Activated naive CD4-positive, alpha-beta T cell treated with anti-CD3 and anti-CD28 coated beads, Interleukin-2, amount 50 U/mL, for 24 hours (primary cell): ENCODE data around the gene AP3S2.
A peak's percentile ranks its signal among the peaks of the same experiment; 100 is the strongest.
"Not testable (repeated sequence)": the region's sequence is repeated elsewhere in the genome, so short reads cannot be mapped to it uniquely, and the experiment has no call there.

Experiments used
- H3K27ac Mint-ChIP-seq: one replicate; pipeline ENCODE4 v1.8.0; 2021; ENCODE audit warnings: mild to moderate bottlenecking, mixed read lengths
- H3K27me3 Mint-ChIP-seq: one replicate; pipeline ENCODE4 v1.8.0; 2021; ENCODE audit warnings: mixed read lengths
- H3K36me3 Mint-ChIP-seq: one replicate; pipeline ENCODE4 v1.8.0; 2021; ENCODE audit warnings: mixed read lengths
- H3K4me1 Mint-ChIP-seq: one replicate; pipeline ENCODE4 v1.8.0; 2021; ENCODE audit warnings: mixed read lengths
- H3K4me3 Mint-ChIP-seq: one replicate; pipeline ENCODE4 v1.8.0; 2021; ENCODE audit warnings: mild to moderate bottlenecking, mixed read lengths
- H3K9me3 Mint-ChIP-seq: one replicate; pipeline ENCODE4 v1.8.0; 2021; ENCODE audit warnings: mixed read lengths

AP3S2 gene

DNA sequence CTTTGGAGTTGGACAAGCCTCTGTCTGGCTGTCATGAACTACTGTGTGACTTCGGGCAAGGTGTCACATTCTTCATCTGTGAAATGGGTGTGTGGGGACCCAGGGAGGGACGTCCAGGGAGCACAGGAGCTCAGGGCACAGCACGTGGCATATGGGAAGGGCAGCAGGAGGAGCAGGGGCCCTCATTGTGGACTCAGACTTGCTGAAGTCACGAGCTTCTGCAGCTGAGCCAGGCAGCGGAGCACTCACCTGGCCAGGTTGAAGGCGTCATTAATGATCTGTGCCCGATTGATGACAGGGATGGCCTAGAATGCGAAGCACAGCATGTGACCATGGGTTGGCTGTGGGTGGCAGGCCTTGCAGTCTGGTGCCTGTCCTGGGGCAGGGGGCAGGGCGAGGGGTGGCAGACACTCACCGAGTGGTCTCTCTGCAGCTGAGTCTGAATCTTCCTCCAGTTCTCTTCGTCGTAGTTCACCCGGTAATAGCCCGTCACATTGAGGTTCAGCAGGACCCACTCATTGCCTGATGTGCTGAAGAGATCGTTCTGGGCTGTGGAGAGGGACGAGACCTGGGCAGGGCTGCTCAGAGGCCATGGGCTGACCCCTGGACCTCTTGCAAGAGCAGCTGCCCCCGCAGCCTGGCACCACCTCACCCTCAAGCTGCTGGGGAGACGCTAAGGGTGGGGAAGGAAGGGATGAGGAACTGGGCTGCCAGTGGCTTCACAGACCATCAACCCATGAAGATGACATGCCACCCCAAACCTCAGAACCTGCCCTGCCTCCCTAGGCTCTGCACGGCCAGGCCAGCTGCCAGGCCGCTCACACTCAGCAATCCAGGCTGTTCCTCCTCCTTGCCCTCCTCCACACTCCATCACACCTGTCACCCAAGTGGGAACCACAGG is 94.5 kb downstream of the AP3S2 start:
- Mint-ChIP-seq H3K27me3 (peaks cover 4% of the 10 kb centered on the region), H3K4me3 (no peak overlapping the region), H3K36me3 (no peaks in the 10 kb centered on the region), H3K4me1 (no peaks in the 10 kb centered on the region), H3K9me3 (no peaks in the 10 kb centered on the region), H3K27ac (no peak overlapping the region)

DNA sequence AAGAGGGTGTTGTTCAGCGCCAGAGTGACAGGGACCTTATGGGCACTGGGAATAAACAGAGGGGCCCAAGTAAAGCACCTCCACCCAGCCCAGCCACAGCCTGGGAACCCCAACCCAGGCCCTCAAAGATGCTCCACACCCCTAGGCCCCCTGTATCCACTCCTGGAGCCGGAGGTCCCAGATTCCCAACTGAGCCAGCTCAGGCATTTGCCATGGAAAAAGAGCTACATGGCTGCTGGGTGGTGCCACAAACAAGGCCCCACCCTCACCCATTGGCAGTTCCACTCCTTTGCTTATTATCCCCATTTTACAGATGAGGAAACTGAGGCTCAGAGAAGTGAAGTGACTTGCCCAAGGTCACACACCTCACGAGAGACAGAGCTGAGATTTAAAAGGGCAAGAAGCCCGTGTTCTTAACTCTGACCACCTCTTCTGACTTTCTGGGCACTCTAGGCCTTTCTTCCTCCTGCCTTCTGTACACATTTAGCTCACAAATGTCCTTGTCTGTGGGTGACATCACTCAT is 96.1 kb downstream of the AP3S2 start:
- H3K9me3 Mint-ChIP-seq: no peaks in the 10 kb centered on the region
- H3K4me3 Mint-ChIP-seq: no peak overlapping the region
- H3K36me3 Mint-ChIP-seq: no peaks in the 10 kb centered on the region
- no peaks in the 10 kb centered on the region for H3K4me1 Mint-ChIP-seq
- H3K27me3 Mint-ChIP-seq: peaks cover 4% of the 10 kb centered on the region
- no peak overlapping the region for H3K27ac Mint-ChIP-seq

DNA sequence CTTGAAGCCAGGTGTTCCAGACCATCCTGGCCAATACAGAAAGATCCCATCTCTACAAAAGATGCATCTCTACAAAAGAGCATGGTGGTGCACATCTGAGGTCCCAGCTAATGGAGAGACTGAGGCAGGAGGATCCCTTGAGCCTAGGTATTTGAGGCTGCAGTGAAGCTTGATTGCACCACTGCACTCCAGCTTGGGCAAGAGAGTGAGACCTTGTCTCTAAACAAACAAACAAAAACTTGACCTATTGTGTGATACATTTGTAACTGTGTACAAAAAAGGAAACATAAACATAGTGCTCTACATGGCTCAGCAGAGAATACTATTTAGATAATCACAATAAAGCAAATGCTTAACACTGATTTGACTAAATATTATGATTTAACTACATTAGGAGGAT is 97.8 kb downstream of the AP3S2 start:
- no peak overlapping the region for H3K4me3 Mint-ChIP-seq
- H3K4me1 Mint-ChIP-seq: no peaks in the 10 kb centered on the region
- H3K36me3 Mint-ChIP-seq: no peaks in the 10 kb centered on the region
- peaks cover 2% of the 10 kb centered on the region for H3K27me3 Mint-ChIP-seq
- no peak overlapping the region for H3K27ac Mint-ChIP-seq
- H3K9me3 Mint-ChIP-seq: no peaks in the 10 kb centered on the region

DNA sequence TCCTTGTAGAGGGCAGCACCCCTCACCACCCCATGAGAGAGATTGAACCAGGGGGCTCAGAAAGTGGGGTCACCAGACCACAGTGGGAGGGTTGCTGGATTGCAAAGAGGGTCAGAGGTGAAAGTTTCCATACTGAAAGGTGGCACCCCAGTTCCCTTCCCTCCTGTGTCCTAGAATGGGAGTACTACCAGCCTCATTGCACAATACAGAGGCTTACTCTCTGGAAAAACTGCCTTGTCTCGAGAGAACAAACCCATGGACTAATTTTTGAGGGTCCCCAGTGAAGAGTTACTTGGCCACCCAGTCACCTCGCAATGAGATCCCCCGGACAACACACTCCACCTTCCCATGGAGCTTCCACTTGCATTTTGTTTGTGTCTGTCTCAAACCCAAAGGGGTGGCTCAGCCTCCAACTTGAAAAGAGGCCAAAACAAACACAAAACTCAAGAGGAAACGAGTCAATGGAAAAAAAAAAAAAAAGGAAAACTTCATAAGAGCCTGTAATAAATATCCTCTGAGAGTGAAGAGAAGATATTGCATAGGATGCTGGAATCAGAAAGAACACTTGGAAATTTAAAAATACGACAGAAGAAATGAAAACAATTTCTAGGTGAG is 99.1 kb downstream of the AP3S2 start:
- H3K4me3 Mint-ChIP-seq: no peak overlapping the region
- no peaks in the 10 kb centered on the region for H3K27me3 Mint-ChIP-seq

DNA sequence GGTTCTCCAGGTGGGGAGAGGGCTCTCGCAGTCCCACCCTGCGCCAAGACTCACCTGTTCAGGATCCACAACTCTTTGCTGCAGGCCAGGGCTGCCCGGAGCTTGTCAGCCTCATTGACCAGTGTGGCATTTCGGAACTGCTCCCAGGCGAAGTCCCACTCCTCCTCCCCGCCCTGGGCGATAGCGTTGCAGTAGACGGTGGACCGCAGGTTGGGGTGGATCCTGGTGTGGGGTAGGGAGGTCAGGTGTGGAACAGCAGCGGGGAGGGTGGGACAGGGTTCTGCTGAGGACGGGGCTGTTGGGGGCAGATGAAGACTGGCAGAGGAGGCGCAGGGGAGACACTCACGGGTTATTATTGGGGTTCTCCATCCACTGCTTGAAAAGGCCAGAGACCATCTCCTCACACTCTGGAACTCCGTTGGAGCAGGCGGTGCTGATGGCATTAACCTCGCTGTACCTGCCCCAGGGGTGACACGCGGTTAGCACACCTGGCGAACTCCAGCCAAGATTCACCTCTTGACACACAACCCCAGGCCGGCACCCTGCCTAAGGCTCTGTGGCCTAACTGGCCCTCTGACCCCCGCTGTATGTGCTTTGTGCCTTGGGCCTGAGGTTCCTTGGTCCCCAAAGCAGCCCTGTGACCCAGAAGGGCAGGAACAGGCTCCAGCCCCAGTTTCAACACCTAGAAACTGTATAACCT is 101.5 kb downstream of the AP3S2 start:
- Mint-ChIP-seq H3K27ac (no peak overlapping the region), H3K9me3 (peaks cover 5% of the 10 kb centered on the region), H3K27me3 (no peaks in the 10 kb centered on the region), H3K4me3 (no peak overlapping the region), H3K36me3 (peaks cover 4% of the 10 kb centered on the region), H3K4me1 (no peaks in the 10 kb centered on the region)

More for the DNA sequence above, 99.1 kb downstream of the AP3S2 start:
- Mint-ChIP-seq H3K4me1 (no peaks in the 10 kb centered on the region), H3K9me3 (no peaks in the 10 kb centered on the region), H3K27ac (peak overlapping the region; percentile 37), H3K36me3 (no peaks in the 10 kb centered on the region)

DNA sequence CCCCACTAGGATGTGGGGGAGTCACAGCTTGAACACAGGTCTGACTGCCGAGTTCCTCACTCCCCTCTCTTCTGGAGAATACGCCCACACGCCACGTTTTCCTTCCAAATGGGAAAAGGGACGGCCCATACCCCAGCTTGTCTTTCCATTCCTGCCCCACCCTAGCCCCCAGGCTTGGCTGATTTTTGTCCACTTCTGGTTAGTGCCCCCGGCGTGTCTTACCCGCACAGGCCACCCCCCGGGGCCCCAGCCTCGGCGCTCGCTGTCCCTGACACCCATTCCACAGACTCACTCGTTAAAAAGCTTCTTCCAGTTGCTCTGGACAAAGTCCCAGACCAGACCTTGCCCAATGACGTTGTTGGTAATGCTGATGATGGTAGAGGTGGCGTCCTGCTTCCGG is 103.1 kb downstream of the AP3S2 start:
- no peaks in the 10 kb centered on the region for H3K4me1 Mint-ChIP-seq
- H3K36me3 Mint-ChIP-seq: peaks cover 4% of the 10 kb centered on the region
- H3K9me3 Mint-ChIP-seq: peaks cover 5% of the 10 kb centered on the region
- H3K27ac Mint-ChIP-seq: no peak overlapping the region
- H3K4me3 Mint-ChIP-seq: no peak overlapping the region
- no peaks in the 10 kb centered on the region for H3K27me3 Mint-ChIP-seq

DNA sequence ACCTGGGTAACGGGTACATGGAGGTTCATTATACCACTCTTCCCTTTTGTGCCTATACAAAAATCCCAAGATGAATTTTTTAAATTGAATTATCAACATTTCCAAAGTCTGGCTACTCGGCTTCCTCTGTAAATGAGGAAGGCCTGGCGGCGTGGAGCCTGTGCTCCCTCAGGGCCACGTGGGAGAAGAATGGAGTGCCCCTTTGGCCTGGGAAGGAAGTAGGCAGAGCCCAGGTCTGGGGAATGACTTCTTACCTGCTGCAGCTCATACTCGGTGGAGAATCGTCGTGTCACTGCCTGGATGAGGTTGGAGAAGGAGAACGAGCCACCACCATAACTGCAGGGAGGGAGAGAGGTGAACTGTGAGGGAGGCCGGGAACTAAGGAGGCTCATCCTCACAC is 103.6 kb downstream of the AP3S2 start:
- Mint-ChIP-seq H3K36me3 (peaks cover 4% of the 10 kb centered on the region), H3K4me1 (no peaks in the 10 kb centered on the region), H3K4me3 (no peak overlapping the region), H3K27ac (no peak overlapping the region), H3K9me3 (peaks cover 5% of the 10 kb centered on the region), H3K27me3 (no peaks in the 10 kb centered on the region)

DNA sequence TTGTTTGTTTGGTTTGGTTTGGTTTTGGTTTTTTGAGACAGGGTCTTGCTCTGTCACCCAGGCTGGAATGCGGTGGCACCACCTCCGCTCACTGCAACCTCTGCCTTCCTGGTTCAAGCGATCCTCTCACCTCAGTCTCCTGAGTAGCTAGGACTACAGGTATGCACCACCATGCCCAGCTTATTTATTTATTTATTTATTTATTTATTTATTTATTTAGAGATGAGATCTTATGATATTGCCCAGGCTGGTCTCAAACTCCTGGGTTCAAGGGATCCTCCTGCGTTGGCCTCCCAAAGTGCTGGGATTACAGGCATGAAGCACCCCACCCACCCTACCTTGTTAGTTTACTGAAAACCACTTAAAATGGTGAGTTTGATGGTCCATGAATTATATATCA is 105.2 kb downstream of the AP3S2 start:
- H3K4me3 Mint-ChIP-seq, H3K9me3 Mint-ChIP-seq, H3K36me3 Mint-ChIP-seq, H3K27ac Mint-ChIP-seq, H3K4me1 Mint-ChIP-seq, H3K27me3 Mint-ChIP-seq: not testable (repeated sequence)

DNA sequence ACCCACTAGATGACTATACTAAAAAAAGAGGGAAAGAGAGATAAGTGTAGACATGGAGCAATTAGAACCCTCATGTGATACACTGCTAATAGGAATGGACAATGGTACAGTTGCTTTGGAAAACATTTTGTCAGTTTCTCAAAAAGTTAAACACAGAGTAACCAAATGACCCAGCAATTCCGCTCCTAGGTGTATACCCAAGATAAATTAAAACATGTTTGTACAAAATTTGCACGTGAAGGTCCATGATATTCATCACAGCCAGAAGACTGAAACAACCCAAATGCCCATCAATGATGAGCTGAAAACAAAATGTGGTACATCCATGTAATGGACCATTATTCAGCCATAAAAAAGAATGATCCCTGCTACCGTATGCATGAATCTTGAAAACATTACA is 105.8 kb downstream of the AP3S2 start:
- Mint-ChIP-seq H3K36me3 (peaks cover 4% of the 10 kb centered on the region), H3K4me3 (no peak overlapping the region), H3K9me3 (peaks cover 5% of the 10 kb centered on the region), H3K27ac (no peak overlapping the region), H3K4me1 (no peaks in the 10 kb centered on the region), H3K27me3 (no peaks in the 10 kb centered on the region)

DNA sequence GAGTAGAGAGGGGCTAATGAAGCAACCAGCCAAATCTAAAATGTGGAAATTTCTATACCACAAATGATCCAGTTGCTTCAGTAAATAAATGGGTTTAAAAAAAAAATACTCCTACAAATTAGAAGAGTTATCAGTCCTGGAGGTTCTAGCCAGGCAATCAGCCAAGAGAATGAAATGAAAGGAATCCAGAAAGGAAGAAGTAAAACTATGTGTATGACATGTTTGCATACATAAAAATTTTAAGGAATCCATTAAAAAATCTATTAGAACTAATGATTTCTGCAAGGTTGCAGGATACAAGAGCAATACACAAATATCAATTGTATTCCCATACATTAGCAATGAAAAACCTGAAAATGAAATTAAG is 108.0 kb downstream of the AP3S2 start:
- Mint-ChIP-seq H3K36me3 (peaks cover 4% of the 10 kb centered on the region), H3K4me3 (no peak overlapping the region), H3K9me3 (peaks cover 5% of the 10 kb centered on the region), H3K27ac (no peak overlapping the region), H3K27me3 (no peaks in the 10 kb centered on the region), H3K4me1 (no peaks in the 10 kb centered on the region)

DNA sequence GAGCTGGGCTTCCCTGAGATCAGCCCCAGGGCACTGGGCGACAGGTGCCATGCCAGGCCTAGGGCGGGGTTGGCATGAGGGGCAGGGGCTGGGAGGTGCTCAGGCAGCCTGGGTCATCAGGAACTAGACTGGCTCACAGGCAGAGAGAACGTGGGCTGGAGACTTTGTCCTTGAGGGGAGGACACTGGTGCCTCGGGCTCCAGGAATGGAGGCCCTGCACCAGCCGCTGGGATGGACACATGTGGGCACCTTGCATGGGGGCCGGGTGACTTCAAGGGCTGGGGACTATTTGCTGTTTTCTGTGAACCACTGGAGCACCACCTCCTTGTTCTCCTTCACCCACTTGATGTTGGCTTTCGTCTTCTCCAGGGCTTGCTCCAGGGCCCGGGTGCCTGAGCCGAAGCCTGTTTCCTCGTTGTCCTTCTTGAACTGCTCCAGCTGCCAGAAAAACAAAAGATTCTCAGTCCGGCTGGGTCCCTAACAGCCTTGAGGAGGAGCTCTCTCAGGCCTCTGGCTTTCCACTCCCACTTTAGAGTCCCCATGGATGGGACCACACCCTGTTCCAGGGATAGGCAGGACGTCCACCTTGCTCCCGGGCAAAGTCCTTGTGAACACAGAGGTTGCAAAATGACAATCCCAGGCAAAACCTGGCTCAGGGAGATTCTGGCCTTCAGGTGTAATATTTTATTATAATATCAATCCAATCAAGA is 108.6 kb downstream of the AP3S2 start:
- peaks cover 5% of the 10 kb centered on the region for H3K9me3 Mint-ChIP-seq
- H3K27ac Mint-ChIP-seq: no peak overlapping the region
- H3K36me3 Mint-ChIP-seq: peaks cover 4% of the 10 kb centered on the region
- H3K4me3 Mint-ChIP-seq: no peak overlapping the region
- no peaks in the 10 kb centered on the region for H3K4me1 Mint-ChIP-seq
- peaks cover 2% of the 10 kb centered on the region for H3K27me3 Mint-ChIP-seq

DNA sequence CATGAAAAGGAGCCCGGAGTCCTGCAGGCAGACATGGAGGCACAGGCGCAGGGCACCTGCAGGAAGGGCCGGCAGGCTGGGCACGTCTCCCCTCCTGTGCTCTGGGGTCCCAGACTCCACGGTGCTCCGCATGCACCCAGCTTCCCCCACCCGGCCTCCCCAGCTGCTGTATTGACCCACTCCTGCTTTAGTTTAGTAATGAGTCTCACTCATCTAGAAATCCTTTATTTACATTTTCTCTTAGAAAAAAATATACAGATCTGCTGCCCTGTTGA is 109.2 kb downstream of the AP3S2 start:
- no peak overlapping the region for H3K4me3 Mint-ChIP-seq
- H3K4me1 Mint-ChIP-seq: no peaks in the 10 kb centered on the region
- no peak overlapping the region for H3K27ac Mint-ChIP-seq
- H3K9me3 Mint-ChIP-seq: peaks cover 5% of the 10 kb centered on the region
- H3K27me3 Mint-ChIP-seq: peaks cover 2% of the 10 kb centered on the region
- H3K36me3 Mint-ChIP-seq: peaks cover 4% of the 10 kb centered on the region

DNA sequence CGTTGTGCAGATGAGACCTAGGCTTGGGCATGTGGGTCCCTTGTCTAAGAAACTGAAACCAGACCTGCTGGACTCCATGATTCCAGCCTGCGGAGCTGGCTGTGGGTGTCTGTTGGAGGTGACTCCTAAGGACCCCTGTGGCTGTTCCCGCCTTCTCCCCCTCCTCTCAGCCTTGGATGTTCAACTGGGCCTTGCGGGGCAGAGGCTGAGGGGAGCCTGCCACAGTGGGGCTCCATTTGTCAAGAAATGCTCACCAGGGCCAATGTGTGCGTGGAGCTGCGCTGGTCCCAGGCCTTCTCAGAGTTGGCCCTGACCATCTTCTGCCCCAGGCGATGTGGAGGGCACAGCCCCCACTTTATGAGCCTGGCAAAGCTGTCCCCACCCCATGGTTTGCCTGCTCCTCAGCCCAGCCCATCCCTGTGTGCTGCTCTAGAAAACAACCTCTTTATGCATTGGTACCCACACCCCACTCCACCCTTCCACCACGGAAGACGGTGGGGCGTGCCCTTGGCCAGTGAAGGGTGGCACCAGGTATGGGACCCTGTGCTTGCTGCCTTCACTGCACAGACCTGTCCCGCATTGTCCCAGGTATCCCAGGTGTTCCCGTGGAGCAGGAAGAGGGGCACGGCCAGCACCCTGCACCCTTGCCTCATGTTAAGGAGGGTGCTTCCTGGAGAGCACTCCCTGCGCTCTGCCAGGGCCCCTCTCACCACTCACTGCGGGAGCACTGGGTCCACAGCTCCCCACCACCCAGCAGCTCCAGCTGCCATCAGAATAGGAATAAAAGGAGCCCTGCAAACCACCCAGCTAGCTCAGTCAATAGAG is 109.7 kb downstream of the AP3S2 start:
- H3K9me3 Mint-ChIP-seq: peaks cover 5% of the 10 kb centered on the region
- H3K27me3 Mint-ChIP-seq: peaks cover 3% of the 10 kb centered on the region
- H3K36me3 Mint-ChIP-seq: peaks cover 4% of the 10 kb centered on the region
- no peaks in the 10 kb centered on the region for H3K4me1 Mint-ChIP-seq
- no peak overlapping the region for H3K27ac Mint-ChIP-seq
- H3K4me3 Mint-ChIP-seq: no peak overlapping the region

DNA sequence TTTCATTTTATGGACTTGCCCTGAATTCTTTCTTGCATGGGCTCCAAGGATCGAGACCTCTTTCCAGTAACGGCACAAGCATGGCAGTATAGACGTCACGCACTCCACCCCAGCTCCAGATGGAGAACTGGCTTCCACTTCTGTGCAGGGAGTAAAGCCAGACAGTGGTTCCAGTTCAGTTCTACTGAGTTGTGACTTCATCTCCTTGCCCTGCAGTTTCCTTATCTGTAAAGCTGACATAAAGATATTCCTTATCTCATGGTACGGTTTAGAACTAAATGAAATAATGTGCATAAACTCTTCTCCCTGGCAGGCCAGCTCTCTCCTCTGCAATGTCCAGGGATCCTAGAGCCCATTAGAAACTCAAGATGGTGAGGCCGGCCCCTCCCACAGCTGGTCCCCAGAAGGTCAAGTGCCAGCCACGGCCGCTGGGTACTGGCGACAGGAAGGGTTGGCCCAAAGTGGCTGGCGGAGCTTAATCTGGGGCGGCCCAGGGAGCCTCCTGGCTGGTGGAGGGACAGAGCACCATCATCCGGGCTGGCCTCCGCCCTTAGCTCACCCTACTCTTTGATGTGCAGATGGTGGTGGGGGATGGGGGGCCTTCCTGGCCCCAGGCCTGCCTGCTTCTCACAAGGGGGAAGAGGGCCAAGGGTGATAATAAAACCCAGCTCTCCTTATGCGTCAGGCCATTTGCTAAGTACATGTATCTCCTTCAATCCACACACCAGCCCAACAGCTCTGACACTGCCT is 110.5 kb downstream of the AP3S2 start:
- Mint-ChIP-seq H3K9me3 (peaks cover 3% of the 10 kb centered on the region), H3K4me1 (no peaks in the 10 kb centered on the region), H3K27ac (no peak overlapping the region), H3K4me3 (no peak overlapping the region), H3K27me3 (peaks cover 4% of the 10 kb centered on the region), H3K36me3 (peaks cover 4% of the 10 kb centered on the region)
